Fibroblast of lung (primary cell): ENCODE results near the gene SMIM20.

Experiments used
- EZH2 ChIP-seq: IDR thresholded peaks from 2 replicates; pipeline ENCODE4 v1.5.1; 2012; ENCODE audit warnings: low read length, control low read depth, mild to moderate bottlenecking; ENCODE audit errors: missing control alignments
- TF ChIP-seq, protein P1 (sequence below), 2 donors: IDR thresholded peaks in 1 of 2; conservative IDR thresholded peaks in 1 of 2; 1 replicate in 1 of 2; 2 replicates in 1 of 2; pipeline ENCODE4 v1.5.1; 2011 to 2012; ENCODE audit warnings: low read length in 2 of 2, control low read depth in 1 of 2, inconsistent platforms in 1 of 2, low read depth in 1 of 2, mild to moderate bottlenecking in 1 of 2

- TF ChIP-seq, protein P1, sequence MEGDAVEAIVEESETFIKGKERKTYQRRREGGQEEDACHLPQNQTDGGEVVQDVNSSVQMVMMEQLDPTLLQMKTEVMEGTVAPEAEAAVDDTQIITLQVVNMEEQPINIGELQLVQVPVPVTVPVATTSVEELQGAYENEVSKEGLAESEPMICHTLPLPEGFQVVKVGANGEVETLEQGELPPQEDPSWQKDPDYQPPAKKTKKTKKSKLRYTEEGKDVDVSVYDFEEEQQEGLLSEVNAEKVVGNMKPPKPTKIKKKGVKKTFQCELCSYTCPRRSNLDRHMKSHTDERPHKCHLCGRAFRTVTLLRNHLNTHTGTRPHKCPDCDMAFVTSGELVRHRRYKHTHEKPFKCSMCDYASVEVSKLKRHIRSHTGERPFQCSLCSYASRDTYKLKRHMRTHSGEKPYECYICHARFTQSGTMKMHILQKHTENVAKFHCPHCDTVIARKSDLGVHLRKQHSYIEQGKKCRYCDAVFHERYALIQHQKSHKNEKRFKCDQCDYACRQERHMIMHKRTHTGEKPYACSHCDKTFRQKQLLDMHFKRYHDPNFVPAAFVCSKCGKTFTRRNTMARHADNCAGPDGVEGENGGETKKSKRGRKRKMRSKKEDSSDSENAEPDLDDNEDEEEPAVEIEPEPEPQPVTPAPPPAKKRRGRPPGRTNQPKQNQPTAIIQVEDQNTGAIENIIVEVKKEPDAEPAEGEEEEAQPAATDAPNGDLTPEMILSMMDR (conservative IDR thresholded peaks at IDR 0.05 in 1 of 2, IDR thresholded peaks at IDR 0.05 in 1 of 2; ENCODE audit: low read depth in 1 of 2, low read length in 2 of 2): no peak
- TF ChIP-seq EZH2: no peak
Measured at GRCh38 chr4:25929298-25929686, 15.3 kb downstream of the SMIM20 start.
